Gastroesophageal sphincter (tissue), 4 donors: ENCODE data around the gene ZNF410. TPM values are rescaled to one million over a fixed set of nuclear protein-coding genes. Genes with fewer than 3 reads are reported as not detected.
A peak's percentile ranks its signal among the peaks of the same experiment; 100 is the strongest.

Experiments
- ATAC-seq: fragments of 150-250 bp; one replicate; pipeline ENCODE4 v1.9.1; 2016; ENCODE audit warnings: mild to moderate bottlenecking, moderate library complexity
- H3K27ac ChIP-seq, 4 donors: fragments of 200-600 bp; sonication (generic) in 3 of 4; 1 replicate in 3 of 4; 2 replicates in 1 of 4; pipeline ENCODE4 v1.5.1; 2016 to 2019
- H3K27me3 ChIP-seq: fragments of 200-600 bp; sonication (generic); one replicate; pipeline ENCODE4 v1.5.1; 2019
- H3K36me3 ChIP-seq, 2 donors: fragments of 200-600 bp; sonication (generic); one replicate each; pipeline ENCODE4 v1.5.1; 2019; ENCODE audit warnings: control low read depth in 1 of 2
- H3K4me1 ChIP-seq, 3 donors: fragments of 200-600 bp; sonication (generic); 1 replicate in 2 of 3; 2 replicates in 1 of 3; pipeline ENCODE4 v1.5.1; 2016 to 2019; ENCODE audit warnings: control low read depth in 2 of 3
- H3K4me3 ChIP-seq, 2 donors: fragments of 200-600 bp; sonication (generic); one replicate each; pipeline ENCODE4 v1.5.1; 2019; ENCODE audit warnings: mild to moderate bottlenecking in 1 of 2, moderate library complexity in 1 of 2
- H3K9me3 ChIP-seq, 3 donors: fragments of 200-600 bp; sonication (generic); one replicate each; pipeline ENCODE4 v1.5.1; 2017 to 2019; ENCODE audit warnings: control low read depth in 2 of 3
- EP300 ChIP-seq: sonication (generic); formaldehyde crosslinking; IDR thresholded peaks from one replicate; pipeline ENCODE4 v1.6.1; 2017; ENCODE audit warnings: antibody characterized with exemption, mild to moderate bottlenecking
- POLR2A ChIP-seq, 2 donors: fragments of 450-650 bp; IDR thresholded peaks; one replicate each; pipeline ENCODE4 v1.6.1; 2017; ENCODE audit warnings: antibody characterized with exemption in 2 of 2, mild to moderate bottlenecking in 2 of 2, moderate library complexity in 1 of 2
- POLR2AphosphoS5 ChIP-seq: sonication (generic); formaldehyde crosslinking; IDR thresholded peaks from one replicate; pipeline ENCODE4 v1.6.1; 2017; ENCODE audit warnings: antibody characterized with exemption
- WGBS, 2 donors: methylation state at CpG; one replicate each; pipeline ENCODE4 v1.1.5; 2018; ENCODE audit warnings: low coverage in 1 of 2; 5-methylcytosine and 5-hydroxymethylcytosine counted together
- total RNA-seq, 4 donors: library from RNA; depleted of rRNA; stranded (reverse); fragments of >200 nt; gene quantifications; one replicate each; pipeline ENCODE4 v1.1.0, GENCODE V29; 2016
- TF ChIP-seq, protein P1 (sequence below), 4 experiments: fragments of 200-600 bp in 2 of 4; fragments of 450-650 bp in 2 of 4; sonication (generic) in 1 of 4; IDR thresholded peaks; one replicate each; pipeline ENCODE4 v1.5.1; 2017 to 2019; ENCODE audit warnings: antibody characterized with exemption in 4 of 4, mild to moderate bottlenecking in 2 of 4, moderate library complexity in 2 of 4

ZNF410 gene
- total RNA-seq, 4 donors from 2014 or later = 41.7 to 62.3 (median 52.5) TPM

- WGBS, 2 donors = 69 to 76% methylated on average over 3 to 4 of the region's 4 CpGs
- Histone ChIP-seq H3K27ac (no peak overlapping the region), H3K4me3 (no peak overlapping the region), H3K36me3 (no peaks in the 10 kb centered on the region), H3K27me3 (no peaks in the 10 kb centered on the region), H3K9me3 (no peaks in the 10 kb centered on the region), H3K4me1 (peaks cover 0 to 9% (median 5%) of the 10 kb centered on the region in 3 donors)
- ATAC-seq = no peak
- TF ChIP-seq POLR2AphosphoS5 (no peak), EP300 (no peak), POLR2A (IDR thresholded peaks at IDR 0.05) (no peak)
- TF ChIP-seq, protein P1, sequence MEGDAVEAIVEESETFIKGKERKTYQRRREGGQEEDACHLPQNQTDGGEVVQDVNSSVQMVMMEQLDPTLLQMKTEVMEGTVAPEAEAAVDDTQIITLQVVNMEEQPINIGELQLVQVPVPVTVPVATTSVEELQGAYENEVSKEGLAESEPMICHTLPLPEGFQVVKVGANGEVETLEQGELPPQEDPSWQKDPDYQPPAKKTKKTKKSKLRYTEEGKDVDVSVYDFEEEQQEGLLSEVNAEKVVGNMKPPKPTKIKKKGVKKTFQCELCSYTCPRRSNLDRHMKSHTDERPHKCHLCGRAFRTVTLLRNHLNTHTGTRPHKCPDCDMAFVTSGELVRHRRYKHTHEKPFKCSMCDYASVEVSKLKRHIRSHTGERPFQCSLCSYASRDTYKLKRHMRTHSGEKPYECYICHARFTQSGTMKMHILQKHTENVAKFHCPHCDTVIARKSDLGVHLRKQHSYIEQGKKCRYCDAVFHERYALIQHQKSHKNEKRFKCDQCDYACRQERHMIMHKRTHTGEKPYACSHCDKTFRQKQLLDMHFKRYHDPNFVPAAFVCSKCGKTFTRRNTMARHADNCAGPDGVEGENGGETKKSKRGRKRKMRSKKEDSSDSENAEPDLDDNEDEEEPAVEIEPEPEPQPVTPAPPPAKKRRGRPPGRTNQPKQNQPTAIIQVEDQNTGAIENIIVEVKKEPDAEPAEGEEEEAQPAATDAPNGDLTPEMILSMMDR (IDR thresholded peaks at IDR 0.05) = no peak
These were observed 39.7 kb upstream of the ZNF410 start for GRCh38 chr14:73846947-73847346.

- WGBS, 2 donors = 33 to 64% methylated on average over 1 to 3 of the region's 6 CpGs
These were observed 35.7 kb upstream of the ZNF410 start for GRCh38 chr14:73851000-73851399.

DNA sequence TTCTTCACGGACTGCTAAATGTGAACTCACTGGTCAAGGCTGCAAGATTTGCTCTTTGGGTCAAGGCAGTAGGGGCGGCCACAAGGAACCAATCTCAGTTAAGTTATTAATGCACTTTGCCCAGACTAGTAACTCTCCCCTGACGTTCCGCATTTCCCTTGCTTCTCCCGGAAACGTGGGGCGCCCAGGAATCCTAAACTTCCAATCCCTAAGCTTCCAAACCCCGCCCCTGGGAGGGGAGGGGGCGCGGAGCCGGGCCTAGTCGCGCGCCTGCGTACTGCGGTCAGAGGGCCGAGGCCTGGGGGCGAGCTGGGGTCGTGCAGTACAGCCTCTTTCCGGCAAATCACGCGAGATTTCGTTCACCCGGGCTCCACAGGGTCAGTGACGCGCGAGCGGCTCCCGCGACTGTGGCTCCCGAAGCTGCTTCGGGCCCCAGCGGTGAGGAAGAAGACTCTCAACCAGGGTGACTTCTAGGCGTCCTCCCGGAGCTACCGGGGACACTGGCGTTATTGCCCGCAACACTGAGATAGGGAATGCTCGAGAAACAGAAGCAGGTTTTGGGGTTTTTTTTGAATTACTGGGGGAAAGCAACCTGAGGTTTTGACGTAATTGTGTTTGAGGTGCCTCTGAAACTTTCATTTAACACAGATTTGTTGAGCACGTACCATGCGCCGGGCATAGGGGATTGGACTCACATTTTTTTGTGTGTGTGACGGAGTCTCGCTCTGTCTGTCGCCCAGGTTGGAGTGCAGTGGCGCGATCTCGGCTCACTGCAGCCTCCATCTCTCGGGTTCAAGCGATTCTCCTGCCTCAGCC is 34.9 kb upstream of the ZNF410 start, which contains the start of gene PTGR2:
Gene PTGR2, plus strand, starts transcription at position 265 of the 816 bp plus-strand sequence. CDS start 7,032 bp downstream, outside the sequence.
- 1 to 4% methylated on average over 5 to 14 of the region's 51 CpGs for WGBS, 2 donors
- Histone ChIP-seq H3K27ac (peak within 1 kb of the TSS; percentile 90 to 93 (median 91)), H3K4me3 (peak within 1 kb of the TSS; percentile 60 to 65), H3K9me3 (no peaks in the 10 kb centered on the region), H3K36me3 (no peaks in the 10 kb centered on the region), H3K4me1 (peaks cover 0 to 25% (median 5%) of the 10 kb centered on the region in 3 donors), H3K27me3 (no peaks in the 10 kb centered on the region)
- TF ChIP-seq POLR2A (IDR thresholded peaks at IDR 0.05) (peak; percentile 81 to 83), EP300 (no peak), POLR2AphosphoS5 (peak; percentile 92)
- TF ChIP-seq, protein P1 (IDR thresholded peaks at IDR 0.05) = peak in 3 of 4 experiments; percentile 19 to 51 (median 50)
- ATAC-seq = peak; percentile 98

More at GRCh38 chr14:73851000-73851399, 35.7 kb upstream of the ZNF410 start:
- ATAC-seq = no peak
- no peaks in the 10 kb centered on the region for H3K27me3 ChIP-seq
- H3K9me3 ChIP-seq = no peaks in the 10 kb centered on the region
- TF ChIP-seq EP300 (no peak), POLR2A (IDR thresholded peaks at IDR 0.05) (no peak), POLR2AphosphoS5 (no peak)
- TF ChIP-seq, protein P1 (IDR thresholded peaks at IDR 0.05) = no peak
- no peaks in the 10 kb centered on the region for H3K36me3 ChIP-seq
- peak overlapping the region; percentile 60 to 65 for H3K4me3 ChIP-seq
- H3K27ac ChIP-seq = peak overlapping the region; percentile 90 to 93 (median 91)
- H3K4me1 ChIP-seq = peaks cover 0 to 25% (median 5%) of the 10 kb centered on the region in 3 donors

DNA sequence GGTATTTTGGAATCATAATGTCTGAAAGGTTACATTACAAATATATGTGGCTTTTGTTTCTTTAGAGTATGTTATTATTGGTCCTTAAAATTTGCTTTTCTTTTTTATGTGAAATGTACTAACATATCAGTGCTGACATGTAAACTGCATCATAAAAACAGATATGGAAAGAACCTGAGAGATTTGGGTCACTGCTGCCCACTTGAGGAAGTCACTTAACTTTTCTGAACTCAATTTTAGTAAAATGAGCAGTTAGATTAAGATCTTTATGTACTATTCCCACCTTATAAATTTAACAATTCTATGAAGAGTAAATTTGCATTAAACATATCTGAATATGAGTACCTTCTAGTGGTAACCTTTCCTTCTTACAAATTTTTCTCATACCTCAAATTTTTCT is 27.5 kb upstream of the ZNF410 start:
- H3K27ac ChIP-seq = no peak overlapping the region
- no peaks in the 10 kb centered on the region for H3K9me3 ChIP-seq
- TF ChIP-seq EP300 = no peak
- no peak for TF ChIP-seq POLR2A (IDR thresholded peaks at IDR 0.05)
- TF ChIP-seq, protein P1 (IDR thresholded peaks at IDR 0.05) = no peak
- TF ChIP-seq POLR2AphosphoS5 = no peak
- H3K36me3 ChIP-seq = peaks cover 0 to 34% of the 10 kb centered on the region in 2 donors
- H3K4me1 ChIP-seq = no peaks in the 10 kb centered on the region
- no peak for ATAC-seq
- no peaks in the 10 kb centered on the region for H3K27me3 ChIP-seq
- H3K4me3 ChIP-seq = no peak overlapping the region
